RPMI7951 (cell line): ENCODE measurements around the gene BASP1. TPM values are rescaled to one million over a fixed set of nuclear protein-coding genes. Genes with fewer than 3 reads are reported as not detected.

Experiments
- DNase-seq: peaks from one replicate; pipeline ENCODE4 v3.0.0-alpha.2; 2012; ENCODE audit warnings: low read depth
- total RNA-seq: library from RNA; depleted of rRNA; stranded (reverse); fragments of >200 nt; shearing (Covaris generic); gene quantifications from 2 replicates; pipeline ENCODE4 v1.2.3, GENCODE V29; 2014

Gene BASP1
- total RNA-seq, 1 experiment from 2014 or later: 18.7 TPM

- no peak for DNase-seq
These were observed 6.1 kb downstream of the BASP1 start for GRCh38 chr5:17223367-17224185.

DNA sequence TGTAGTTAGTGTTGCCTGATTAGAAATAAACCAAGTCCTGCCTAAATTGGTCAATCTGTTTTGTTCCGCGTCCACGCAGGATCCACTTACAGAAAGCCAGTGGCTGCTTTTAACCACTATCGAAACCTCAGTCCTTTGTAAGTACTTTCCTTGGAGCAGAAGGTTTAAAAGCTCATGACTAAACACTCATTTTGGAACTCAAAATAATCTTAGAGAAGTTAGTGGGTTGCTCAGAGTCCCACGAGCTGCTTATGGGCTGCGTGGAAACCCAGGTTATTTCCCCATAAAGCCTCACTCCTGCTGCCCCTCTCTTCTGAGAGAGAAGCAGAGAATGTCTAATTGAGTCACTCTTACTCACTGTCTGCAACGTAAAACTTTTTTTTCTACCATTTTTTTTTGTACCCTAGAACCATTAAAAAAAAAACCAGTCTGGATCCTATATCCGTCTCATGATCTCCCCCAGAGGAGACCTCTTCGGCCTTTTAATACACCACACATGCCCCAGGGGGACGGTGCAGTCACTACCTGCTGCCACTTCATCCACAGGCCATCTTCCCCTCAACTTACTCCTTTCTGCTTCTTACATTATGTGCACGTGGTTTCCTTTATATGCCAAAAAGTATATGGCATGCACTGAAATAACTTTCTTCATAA, 7.6 kb downstream of the BASP1 start:
- DNase-seq: peak; percentile 39

GRCh38 chr5:17225520-17225919, 8.1 kb downstream of the BASP1 start:
- DNase-seq: no peak

- DNase-seq: no peak
These were observed 10.4 kb downstream of the BASP1 start for GRCh38 chr5:17227868-17228267.

DNA sequence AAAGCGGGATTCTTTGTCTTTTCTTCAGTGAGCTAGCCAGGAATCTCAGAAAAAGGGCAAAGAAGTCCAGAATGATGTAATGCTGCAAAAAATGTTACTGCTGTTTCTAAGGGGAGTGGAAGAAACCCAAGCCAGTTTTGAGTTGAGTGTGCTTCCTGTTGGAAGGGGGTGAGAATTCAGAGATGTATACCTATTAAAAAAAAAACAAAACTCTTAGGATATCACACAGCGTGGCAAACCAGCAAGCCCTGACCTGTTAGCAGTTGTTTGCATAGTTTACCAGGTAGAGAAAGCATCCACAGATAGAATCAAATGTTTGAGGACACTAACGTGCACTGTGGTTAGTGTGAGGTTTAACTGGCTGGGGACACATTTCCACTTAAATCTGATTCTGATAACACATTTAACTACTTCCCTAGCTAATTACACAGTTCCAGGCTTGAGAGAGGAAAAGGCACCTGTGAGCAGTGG, 11.4 kb downstream of the BASP1 start:
- peak; percentile 10 for DNase-seq

GRCh38 chr5:17229313-17229712, 11.9 kb downstream of the BASP1 start:
- no peak for DNase-seq

DNA sequence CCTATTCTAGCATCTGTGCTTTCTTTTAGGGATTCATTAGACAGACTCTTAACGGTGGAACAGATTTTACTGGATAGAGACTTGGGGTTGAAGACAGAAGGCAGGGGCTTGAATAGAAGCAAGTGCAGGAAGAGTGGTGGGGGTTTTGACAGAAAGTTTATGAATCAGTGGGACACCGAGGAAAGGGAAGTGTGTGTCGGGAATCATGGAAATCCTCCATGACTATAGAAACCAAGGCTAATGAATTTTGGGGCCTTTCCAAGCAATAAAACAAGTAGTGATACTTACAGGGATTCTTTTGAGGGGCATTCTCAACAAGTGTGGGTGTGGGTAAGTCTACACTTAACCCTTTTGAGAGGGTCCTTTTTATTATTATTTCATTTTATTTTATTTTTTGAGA, 12.8 kb downstream of the BASP1 start:
- no peak for DNase-seq

DNA sequence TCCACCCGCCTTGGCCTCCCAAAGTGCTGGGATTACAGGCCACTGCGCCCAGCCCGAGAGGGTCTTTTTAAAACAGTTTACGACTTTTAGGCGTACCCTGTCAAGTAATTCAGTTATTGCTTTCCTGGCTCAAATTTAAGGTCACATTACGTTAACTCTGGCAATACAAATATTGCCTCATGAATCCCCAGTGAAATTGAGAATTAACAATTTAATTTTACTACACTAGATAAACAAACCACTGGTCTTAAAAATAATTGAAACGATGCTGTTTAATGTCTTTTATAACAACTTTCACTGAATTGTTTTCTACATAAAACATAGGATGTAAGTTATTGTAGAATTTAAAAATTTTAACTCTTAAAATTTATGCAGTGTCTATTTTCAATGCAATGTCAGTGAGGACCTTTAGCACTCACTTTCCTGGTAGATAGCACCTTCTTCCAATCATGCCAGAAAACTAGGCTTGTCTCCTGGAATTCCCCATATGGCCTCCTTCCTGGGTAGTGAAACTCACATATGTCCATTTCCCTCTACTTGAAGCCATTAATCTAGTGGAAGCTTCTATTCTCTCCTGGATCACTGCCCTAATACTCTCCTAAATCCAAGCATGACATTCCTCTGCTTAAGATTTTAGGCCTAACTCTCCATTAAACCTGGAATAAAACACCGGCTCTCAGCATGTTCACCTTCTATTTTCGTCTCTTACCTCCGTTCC, 13.5 kb downstream of the BASP1 start:
- no peak for DNase-seq

- DNase-seq: no peak
These were observed 15.0 kb downstream of the BASP1 start for GRCh38 chr5:17232405-17232804.

DNA sequence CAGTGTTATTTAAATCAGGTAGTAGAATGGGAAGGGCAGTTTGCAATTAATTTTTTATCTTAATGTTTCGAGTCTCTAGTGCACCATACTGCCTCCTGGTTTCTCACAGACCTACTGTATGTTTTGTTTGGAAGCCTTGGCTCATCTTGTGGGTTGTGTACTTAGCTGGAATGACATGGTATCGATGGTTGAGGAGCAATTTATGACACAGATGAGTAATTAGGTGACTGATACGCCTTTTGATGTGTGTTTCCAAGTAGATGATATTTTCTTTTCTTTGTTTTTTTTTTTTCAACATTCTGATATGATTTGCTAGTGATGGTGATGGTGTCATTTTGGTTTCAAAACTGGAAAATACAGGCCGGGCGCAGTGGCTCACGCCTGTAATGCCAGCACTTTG, 16.1 kb downstream of the BASP1 start:
- DNase-seq: peak; percentile 8

- DNase-seq: no peak
These were observed 16.9 kb downstream of the BASP1 start for GRCh38 chr5:17234374-17234773.

- peak; percentile 19 for DNase-seq
These were observed 18.4 kb downstream of the BASP1 start for GRCh38 chr5:17235731-17236330.

- DNase-seq: peak; percentile 48
These were observed 21.1 kb downstream of the BASP1 start for GRCh38 chr5:17238521-17239041.

DNA sequence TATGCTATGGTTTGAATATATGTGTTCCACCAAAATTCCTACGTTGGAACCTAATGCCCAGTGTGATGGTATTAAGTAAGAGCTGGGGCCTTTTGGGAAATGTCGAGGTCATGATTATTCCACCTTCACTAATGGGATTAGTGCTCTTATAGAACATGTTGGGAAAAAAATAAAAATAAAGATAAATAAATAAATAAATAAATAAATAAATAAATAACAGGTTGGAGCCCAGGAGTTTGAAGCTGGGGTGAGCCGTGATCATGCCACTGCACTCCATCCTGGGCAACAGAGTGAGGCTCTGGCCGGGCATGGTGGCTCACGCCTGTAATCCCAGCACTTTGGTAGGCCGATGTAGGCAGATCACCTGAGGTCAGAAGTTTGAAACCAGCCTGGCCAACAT, 22.5 kb downstream of the BASP1 start:
- DNase-seq: no peak

DNA sequence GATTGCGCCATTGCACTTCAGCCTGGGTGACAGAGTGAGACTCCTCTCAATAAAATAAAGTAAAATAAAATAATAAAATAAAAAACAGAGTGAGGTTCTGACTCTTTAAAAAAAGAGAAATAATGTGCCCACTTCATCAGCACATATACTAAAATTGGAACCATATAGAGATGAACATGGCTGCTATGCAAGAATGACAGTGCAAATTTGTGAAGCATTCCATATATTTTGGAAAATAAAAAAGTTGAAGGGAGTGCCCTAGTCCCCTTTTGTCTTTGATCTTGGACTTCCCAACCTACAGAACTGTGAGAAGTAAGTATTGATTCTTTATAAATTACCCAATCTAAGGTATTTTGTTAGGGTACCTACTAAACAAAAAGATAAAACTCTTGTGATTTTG, 23.1 kb downstream of the BASP1 start:
- no peak for DNase-seq

DNA sequence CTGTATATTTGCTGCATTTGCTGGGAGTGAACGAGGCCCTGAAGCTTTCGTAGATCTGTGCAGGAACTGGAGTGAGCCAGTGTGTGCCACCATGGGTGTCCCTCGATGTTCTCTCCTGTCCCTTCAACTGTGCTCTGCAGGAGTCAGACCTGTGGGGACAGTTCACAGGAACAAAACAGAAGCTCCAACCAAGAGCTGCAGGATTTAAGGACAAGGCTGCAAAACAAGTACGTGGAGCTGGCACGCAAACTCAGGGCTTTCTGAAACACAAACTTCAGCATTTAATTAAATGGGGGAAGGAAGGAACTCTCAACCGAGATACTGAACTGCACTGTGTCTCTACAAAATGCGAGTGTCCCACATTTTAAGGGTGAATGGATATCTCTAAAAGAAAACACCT, 24.2 kb downstream of the BASP1 start:
- no peak for DNase-seq

DNA sequence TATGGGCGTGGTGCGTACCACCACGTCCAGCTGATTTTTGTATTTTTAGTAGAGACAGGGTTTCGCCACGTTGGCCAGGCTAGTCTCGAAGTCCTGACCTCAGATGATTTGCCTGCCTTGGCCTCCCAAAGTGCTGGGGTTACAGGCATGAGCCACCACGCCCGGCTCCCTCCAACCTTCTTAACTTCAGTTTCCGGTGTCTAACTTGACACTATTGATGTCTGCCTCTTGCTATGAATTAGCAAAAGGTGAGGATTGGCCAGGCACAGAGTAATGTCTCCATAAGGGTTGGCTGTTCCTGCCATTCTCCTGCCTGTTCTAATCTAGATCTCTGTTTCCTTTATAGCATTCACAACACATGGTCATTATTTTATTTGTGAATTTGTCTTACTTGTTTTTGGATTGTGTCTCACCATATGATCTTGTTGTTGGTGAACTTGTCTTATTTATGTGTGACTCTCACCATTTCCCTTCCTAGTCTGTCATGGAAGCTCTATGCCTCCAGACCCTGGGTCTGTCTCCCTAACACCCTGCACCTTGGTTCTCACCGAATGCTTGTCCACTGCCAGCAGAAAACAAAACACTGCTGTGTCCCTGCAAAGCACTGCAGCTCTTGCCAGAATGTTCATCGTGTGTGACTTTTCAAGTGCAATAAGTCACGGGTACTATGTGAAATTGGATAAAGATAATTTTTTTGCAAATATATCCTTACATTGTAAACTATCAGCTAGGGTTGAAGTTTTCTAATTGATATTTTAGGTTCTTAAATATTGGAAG, 26.0 kb downstream of the BASP1 start:
- DNase-seq: no peak

GRCh38 chr5:17249029-17249634, 31.7 kb downstream of the BASP1 start:
- DNase-seq: peak; percentile 96

DNA sequence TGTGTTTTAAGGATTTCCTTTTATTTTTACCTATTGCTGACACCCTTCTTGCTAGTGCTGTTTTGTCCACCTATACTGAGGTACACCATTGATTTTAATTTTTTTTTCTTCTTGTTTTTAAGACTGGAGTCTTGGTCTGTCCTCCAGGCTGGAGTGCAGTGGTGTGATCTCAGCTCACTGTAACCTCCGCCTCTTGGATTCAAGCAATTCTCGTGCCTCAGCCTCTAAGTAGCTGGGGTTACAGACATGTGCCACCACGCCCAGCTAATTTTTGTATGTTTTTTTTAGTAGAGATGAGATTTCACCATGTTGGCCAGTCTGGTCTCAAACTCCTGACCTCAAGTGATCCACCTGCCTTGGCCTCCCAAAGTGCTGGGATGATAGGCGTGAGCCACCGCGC, 32.4 kb downstream of the BASP1 start:
- DNase-seq: peak; percentile 34

- DNase-seq: no peak
These were observed 35.1 kb downstream of the BASP1 start for GRCh38 chr5:17252543-17252942.
